GM12864 (cell line): Measurements from ENCODE around the gene FCHSD2.
"Not testable (repeated sequence)": the region's sequence is repeated elsewhere in the genome, so short reads cannot be mapped to it uniquely, and the experiment has no call there.

Experiments
- DNase-seq: peaks from one replicate; pipeline ENCODE4 v3.0.0-alpha.2; 2011; ENCODE audit warnings: low read depth
- H3K4me3 ChIP-seq: 2 replicates; pipeline ENCODE4 v1.5.1; 2011; ENCODE audit warnings: mild to moderate bottlenecking, low read depth, low read length, control low read depth
- CTCF ChIP-seq: IDR thresholded peaks from 2 replicates; pipeline ENCODE4 v1.5.1; 2011; ENCODE audit warnings: low read depth, mild to moderate bottlenecking, moderate library complexity, low read length, control low read depth, inconsistent platforms; ENCODE audit errors: missing control alignments

The FCHSD2 gene

GRCh38 chr11:73078631-73079030, 63.5 kb downstream of the FCHSD2 start:
- DNase-seq, result no peak
- H3K4me3 ChIP-seq, result no peak overlapping the region
- no peak for TF ChIP-seq CTCF

GRCh38 chr11:73077454-73077853, 64.7 kb downstream of the FCHSD2 start:
- no peak for DNase-seq
- no peak for TF ChIP-seq CTCF
- no peak overlapping the region for H3K4me3 ChIP-seq

- DNase-seq, result no peak
- H3K4me3 ChIP-seq, result no peak overlapping the region
- TF ChIP-seq CTCF, result no peak
These were observed 67.8 kb downstream of the FCHSD2 start for GRCh38 chr11:73074319-73074718.

- DNase-seq, result peak; percentile 57
- TF ChIP-seq CTCF, result no peak
- H3K4me3 ChIP-seq, result peak overlapping the region; percentile 35; the same call in 1 of the 2 replicates
These were observed 69.1 kb downstream of the FCHSD2 start for GRCh38 chr11:73072935-73073481.

DNA sequence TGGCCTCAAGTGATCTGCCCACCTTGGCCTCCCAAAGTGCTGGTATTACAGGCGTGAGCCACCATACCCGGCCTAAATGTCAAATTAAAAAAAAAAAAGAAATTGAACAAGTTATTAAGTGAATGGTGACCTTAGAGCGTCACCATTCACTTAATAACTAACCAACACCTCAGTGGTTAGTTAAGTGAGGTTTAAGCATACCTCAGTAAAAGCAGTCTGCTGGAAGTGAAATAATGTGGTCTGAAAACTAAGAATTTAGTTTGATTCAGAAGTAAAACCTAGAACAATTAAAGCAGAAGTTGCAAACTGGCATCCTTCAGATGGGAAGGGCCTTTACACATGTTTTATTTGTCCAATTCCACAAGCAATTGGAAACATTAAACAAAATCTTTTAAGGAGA, 71.5 kb downstream of the FCHSD2 start:
- TF ChIP-seq CTCF, result no peak
- no peak for DNase-seq
- H3K4me3 ChIP-seq, result no peak overlapping the region

DNA sequence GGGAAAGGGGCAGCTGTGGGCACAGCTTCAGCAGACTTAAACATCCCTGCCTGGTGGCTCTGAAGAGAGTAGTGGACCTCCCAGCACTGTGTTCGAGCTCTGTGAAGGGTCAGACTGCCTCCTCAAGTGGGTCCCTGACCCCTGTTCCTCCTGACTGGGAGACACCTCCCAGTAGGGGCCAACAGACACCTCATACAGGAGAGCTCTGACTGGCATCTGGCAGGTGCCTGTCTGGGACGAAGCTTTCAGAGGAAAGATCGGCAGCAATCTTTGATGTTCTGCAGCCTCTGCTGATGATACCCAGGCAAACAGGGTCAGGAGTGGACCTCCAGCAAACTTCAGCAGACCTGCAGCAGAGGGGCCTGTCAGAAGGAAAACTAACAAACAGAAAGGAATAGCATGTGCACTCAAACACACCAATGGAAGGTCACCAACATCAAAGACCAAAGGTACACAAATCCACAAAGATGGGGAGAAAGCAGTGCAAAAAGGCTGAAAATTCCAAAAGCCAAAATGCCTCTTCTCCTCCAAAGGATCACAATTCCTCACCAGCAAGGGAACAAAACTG, 80.2 kb downstream of the FCHSD2 start:
- not testable (repeated sequence) for DNase-seq, H3K4me3 ChIP-seq

DNA sequence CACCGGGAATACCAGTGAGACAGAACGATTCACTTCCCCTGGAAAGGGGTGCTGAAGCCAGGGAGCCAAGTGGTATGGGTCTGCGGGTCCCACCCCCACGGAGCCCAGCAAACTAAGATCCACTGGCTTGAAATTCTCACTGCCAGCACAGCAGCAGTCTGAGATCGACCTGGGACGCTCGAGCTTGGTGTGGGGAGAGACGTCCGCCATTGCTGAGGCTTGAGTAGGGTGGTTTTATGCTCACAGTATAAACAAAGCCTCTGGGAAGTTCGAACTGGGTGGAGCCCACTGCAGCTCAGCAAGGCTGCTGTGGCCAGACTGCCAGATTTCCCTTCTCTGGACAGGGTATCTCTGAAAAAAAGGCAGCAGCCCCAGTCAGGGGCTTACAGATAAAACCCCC, 80.7 kb downstream of the FCHSD2 start:
- not testable (repeated sequence) for H3K4me3 ChIP-seq, DNase-seq

DNA sequence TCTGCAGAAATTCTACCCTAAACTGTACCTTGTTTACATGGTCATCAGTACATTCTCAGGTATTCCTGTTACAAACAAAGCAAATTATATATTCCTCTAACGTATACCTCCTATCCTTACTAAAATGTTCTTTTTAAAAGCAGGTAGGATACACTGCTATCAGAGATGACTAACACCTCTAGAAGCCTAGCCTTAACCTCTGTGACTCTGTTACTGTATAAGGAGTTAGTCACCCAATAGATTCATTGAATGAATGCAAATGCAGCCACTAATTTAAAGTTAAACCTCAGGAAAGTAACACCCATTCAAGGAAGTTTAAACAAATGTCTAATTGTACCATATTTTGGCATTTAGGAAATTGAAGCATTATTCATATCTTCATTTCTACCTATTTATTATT, 82.2 kb downstream of the FCHSD2 start:
- DNase-seq, result no peak
- TF ChIP-seq CTCF, result no peak
- no peak overlapping the region for H3K4me3 ChIP-seq
